HG03571 (cell line): ENCODE data around the gene CAPN3.

Source experiments
- ATAC-seq: cut with Tn5 transposase; IDR thresholded peaks from one replicate; pipeline ENCODE4 v1.9.1; 2021; ENCODE audit not compliant: unreplicated experiment

Gene CAPN3

DNA sequence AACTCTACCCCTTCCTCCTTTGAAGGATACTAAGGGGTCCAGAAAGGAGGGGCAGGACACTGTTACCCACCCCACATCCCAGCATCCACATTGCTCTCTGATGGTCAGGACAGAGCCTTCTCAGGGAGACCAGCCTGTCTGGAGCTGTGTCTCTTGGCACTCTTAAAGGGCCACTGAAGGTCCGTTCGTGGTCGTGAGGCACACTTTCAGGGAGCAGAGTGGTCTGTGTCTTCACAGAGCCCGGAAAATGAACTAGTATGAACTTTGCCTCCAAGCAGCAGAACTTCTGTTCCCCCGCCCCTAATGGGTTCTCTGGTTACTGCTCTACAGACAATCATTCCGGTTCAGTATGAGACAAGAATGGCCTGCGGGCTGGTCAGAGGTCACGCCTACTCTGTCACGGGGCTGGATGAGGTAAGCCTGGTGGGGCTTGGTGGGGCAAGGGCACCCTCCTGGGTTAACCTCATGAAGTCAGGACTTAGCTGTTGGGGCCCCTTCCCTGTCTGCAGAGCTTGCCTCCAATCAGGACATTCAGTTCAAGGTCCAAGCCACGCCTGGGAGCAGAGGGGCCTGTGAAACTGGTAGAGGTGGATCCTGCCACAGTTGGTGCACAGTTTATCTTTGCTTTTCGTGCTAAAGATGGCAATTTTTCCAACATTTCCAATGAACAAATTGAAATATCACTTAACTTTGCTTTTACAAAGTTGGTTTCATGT, 33.2 kb downstream of the CAPN3 start:
- no peak for ATAC-seq

DNA sequence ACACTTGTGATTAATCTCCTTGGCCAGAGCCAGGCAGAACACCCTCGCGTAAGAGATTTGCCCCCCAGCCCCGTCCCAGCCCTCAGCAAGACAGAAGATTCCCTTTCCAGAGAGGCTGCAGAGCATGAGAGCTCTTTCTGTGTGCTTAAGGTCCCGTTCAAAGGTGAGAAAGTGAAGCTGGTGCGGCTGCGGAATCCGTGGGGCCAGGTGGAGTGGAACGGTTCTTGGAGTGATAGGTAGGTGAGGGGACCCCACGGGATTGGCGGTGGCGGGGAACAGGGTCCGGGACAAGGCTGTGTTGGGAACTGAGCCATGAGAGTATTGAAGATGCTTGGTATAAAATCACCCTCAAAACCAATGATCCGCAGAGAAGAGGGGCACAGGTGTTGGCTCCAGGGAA, 34.8 kb downstream of the CAPN3 start:
- no peak for ATAC-seq

DNA sequence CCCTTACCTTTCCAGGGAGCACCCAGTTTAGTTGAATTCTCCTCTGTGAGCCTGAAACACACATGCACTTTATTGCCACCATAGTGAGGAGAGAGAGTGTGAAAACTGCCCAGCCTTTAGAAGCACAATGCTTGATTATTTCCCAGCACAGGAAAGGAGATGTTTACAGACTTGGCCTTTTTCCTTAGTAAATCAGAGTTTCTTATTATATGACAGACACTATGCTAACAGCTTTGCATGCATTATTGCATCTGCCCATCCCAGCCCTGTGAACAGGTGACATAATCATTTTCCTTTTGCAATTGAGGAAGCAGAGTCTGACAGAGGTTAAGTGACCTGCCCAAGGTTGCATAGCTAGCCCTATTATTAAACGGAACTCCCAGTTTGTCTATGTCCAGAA, 36.5 kb downstream of the CAPN3 start:
- no peak for ATAC-seq

DNA sequence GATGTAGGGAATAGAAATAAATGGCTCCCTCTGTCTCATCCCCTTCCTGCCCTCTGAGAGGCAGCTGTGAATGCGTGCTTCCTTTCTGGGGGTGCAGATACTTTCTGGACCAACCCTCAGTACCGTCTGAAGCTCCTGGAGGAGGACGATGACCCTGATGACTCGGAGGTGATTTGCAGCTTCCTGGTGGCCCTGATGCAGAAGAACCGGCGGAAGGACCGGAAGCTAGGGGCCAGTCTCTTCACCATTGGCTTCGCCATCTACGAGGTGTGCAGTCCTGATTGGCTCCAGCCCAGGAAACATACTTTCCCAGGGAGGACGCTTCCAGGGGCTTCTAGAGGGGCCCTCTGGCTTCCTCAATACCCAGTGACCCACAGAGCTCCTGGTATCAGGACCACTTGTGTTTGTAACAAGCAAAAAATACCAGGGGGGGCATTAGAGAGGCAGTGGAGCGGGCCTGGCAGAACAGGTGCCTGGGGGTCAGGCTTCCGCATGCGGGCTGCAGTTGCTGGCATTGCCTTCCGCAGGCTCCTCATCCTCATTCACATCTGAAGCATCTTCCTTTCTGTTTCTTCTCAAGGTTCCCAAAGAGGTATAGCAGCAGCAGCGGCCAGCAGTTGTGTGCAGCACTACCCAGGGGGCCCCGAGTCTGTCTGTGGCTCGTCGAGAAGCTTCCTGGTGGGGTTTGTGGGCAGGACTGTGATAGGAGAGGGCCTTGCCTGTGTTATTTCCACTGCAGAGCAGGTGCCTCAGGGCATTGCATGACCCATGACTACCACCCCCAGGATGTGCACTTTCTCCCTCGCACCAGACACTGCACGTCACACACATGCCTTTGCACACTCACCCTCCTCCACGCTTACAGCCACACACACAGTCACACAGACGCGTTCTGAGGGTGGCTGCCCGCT, 42.5 kb downstream of the CAPN3 start:
- ATAC-seq, result no peak

DNA sequence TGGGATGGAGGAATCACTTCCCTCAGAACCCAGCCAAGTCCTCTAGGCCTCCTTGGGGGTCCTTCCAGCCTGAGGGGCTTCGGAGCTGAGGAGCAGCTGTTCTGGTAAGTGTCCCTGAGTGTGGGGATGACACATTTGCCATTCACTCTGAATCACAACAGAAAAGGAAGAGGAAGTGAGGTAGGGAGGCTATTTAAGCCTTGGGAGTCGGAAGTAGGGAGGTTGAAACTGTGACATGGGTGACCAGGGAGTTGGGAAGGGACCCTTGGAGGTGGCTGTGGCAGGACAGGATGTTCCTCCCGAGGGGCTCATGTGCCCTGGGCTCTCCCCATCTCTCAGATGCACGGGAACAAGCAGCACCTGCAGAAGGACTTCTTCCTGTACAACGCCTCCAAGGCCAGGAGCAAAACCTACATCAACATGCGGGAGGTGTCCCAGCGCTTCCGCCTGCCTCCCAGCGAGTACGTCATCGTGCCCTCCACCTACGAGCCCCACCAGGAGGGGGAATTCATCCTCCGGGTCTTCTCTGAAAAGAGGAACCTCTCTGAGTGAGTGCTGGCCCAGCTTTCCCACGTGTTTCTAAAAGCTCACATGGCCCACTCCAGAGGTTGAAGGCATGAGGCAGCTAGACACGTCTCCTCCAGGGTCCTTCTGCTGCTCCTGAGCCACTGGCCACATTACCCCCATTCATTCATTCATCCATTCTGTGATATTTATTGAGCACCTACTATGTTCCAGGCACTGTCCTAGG, 43.3 kb downstream of the CAPN3 start:
- no peak for ATAC-seq

DNA sequence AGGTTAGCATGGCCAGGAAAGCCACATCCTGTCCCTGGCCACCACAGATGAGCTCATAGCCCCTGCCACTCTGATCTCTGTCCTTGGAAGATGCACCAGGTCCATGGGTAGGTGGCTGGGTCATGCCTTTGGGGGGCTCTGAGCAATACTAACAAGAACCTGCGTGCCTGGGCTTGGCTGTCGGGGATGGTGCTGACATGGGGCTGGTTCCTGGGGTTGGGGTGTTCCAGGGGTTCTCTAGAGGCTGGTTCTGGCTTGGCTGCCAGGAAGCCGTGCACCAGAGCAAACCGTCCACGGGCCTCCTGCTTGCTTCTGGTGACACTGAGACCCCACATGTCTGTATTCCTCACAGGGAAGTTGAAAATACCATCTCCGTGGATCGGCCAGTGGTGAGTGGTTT, 44.1 kb downstream of the CAPN3 start:
- no peak for ATAC-seq

DNA sequence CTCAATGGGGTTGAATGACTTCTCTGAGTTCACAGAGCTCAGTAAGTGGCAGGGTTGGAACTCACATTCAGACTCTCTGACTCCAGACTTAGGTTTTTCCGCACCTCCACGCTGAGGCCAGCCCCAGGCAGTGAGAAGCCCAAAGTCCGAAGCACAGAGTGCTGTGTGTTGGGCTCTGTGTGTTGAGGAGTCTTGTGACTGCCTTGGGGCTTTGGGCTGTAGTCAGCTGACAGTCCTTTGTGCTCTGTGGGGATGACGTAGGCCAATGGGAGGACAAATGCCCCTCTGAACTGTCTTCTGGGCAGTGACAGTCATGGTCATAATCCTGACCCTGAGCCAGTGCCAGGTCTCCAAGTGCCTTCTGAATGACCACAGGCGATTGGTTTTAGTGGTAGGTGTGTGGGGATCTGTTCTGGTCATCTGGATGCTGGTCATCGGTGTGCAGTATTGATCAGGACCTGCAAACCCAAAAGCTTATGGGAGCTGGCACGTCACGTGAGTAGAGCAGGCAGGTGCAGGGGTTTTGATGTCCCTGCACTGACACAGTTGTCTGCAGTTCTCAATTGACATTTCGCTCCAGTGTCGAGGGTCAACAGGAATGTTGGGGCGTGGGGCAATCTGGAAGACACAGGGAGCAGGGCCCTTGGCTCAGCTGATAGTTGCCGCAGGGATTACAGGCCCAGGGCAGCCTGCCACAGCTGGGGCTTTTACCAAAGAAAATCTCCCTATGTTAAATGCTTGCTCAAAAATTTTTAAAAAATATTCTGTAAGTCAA, 45.3 kb downstream of the CAPN3 start:
- ATAC-seq, result no peak

DNA sequence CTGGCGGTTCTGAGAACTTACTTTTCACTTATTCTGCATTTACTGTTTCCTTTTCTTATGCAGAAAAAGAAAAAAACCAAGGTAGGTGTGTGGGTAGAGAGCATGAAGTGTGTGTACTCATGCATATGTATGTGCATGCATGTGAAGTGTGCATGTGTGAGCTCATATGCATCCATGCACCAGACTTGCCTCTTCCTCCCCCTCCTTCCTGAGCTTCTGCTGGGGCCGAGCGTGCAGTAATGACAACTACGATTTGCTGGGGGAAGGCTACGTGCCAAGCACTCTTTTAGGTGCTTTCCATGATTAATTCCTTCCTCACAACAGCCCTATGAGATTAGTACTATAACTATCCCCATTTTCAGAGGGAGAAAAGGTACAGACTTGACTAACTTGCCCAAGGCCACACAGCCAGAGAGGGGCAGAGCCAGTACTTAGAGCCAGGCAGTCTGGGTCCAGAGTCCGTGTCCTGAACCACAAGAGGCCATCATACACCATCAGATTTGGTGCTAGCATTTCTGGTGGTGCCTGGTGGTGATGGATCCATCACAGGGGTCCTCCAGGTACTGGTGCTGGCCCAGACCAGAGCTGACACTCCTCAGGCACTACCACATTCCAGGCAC, 46.7 kb downstream of the CAPN3 start:
- no peak for ATAC-seq

DNA sequence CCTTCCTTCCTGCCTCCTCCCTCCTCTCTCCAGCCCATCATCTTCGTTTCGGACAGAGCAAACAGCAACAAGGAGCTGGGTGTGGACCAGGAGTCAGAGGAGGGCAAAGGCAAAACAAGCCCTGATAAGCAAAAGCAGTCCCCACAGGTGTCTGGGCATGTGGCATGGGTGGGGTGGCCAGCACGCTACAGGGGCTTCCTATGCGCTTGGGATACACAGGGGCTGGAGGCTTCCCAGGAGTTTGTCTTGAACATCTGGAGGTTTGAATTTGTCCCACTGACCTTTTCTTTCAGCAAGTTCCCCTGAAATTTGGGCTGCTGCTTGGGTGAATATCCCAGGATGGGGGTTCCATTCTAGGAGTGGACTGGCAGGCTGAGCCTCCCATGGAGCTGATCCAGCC, 48.9 kb downstream of the CAPN3 start:
- ATAC-seq, result no peak

DNA sequence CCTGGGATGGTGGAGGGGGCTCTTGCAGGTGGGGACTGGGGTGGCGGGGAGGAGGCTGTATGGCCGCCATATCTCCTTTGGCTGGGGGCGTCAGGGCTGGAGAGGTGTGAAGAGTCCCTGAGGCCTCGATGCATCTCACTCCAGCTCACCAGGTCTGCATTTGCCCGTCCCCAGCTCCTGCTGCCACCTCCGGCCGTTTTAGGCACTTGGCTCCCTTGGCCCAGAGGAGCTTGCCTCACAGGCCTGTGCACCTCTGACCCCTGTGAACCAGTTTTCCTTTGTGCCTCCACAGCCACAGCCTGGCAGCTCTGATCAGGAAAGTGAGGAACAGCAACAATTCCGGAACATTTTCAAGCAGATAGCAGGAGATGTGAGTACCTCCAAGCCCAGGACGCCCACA, 49.7 kb downstream of the CAPN3 start:
- ATAC-seq, result no peak

DNA sequence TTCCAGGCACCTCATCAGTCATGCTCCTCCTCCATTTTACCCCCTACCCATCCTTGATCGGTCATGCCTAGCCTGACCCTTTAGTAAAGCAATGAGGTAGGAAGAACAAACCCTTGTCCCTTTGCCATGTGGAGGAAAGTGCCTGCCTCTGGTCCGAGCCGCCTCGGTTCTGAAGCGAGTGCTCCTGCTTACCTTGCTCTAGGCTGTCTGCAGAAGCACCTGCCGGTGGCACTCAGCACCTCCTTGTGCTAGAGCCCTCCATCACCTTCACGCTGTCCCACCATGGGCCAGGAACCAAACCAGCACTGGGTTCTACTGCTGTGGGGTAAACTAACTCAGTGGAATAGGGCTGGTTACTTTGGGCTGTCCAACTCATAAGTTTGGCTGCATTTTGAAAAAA, 52.6 kb downstream of the CAPN3 start:
- ATAC-seq, result no peak

DNA sequence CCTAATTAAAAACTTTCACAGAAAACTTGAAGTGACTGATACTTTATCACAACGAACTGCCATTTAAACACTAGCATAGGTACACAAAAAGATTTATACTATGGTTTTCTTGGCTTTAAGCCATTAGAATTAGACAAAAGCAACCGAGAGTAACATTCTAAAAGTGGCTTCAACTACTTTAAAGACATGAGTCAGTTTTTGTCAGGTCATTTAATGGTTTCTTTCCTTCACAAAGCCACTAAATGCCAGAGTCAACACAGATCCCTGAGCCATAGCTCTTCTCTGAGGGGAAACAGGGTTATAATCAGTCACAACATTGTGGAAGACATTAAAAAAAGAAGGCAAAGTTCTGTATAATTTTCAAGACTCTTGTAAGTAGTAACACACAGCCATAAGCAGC, 54.6 kb downstream of the CAPN3 start:
- no peak for ATAC-seq

DNA sequence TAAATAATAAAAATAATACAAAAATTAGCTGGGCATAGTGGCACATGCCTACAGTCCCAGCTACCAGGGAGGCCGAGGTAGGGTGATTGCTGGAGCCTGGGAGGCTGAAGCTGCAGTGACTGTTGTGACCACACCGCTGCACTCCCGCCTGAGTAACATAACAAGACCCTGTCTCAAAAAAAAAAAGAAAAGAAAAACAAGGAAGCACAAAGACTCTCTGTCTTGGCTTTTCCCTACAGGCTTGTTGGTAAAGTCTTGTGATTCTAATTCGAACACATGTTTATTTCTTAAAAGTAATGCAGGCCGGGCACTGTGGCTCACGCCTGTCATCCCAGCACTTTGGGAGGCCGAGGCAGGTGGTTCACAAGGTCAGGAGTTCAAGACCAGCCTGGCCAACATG, 60.1 kb downstream of the CAPN3 start:
- ATAC-seq, result no peak

DNA sequence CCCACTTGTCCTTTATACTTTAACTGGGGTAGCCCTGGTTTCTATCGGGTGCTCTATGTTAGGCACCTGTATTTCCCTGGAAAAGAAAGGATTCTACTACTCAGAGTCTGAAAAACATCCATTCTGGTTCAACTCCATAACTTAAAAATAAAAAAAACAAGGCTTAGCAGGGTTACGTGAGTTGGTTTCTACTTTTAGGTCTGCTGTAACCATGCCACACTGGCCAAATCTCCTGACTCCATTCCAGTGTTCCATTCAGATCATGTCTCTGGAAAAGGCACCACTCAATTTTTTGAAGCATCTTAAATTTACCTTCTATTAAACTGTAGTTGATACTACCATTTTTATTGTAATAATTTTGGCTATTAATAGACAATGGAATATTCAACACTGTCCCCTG, 62.1 kb downstream of the CAPN3 start:
- ATAC-seq, result no peak

DNA sequence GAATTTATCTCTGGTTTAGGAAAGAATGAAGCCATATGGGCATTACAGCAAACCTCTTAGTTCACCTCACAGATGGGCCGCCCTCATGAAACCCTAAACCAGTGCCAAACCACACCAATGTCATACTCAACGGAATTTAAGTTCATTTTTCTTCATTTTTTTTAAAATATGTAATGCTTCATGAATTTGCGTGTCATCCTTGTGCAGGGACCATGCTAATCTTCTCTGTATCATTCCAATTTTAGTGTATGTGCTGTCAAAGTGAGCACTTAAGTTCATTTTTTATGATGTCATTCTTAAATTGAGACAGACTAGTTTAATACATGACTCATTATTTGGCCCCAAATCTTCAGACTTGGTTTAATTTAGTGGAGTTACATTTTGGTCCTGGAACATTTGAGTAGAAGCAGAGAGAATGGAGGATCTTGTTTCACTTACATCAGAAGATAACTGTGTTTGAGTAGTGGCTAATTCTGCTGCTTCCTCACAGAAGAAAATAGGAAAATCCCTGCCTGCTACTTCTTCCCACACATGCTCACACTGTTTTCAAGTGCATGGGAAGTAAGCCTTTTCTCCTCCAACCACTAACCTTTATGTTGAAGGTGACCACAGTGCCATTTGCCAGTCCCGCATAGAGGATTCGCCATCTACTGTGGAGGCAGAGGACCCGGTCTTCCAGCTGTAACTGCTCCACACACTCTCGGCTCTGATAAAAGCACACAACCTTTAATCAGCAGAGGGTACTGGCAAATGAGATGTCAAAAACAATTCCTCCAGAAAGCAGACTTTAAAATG, 68.3 kb downstream of the CAPN3 start:
- ATAC-seq, result no peak

DNA sequence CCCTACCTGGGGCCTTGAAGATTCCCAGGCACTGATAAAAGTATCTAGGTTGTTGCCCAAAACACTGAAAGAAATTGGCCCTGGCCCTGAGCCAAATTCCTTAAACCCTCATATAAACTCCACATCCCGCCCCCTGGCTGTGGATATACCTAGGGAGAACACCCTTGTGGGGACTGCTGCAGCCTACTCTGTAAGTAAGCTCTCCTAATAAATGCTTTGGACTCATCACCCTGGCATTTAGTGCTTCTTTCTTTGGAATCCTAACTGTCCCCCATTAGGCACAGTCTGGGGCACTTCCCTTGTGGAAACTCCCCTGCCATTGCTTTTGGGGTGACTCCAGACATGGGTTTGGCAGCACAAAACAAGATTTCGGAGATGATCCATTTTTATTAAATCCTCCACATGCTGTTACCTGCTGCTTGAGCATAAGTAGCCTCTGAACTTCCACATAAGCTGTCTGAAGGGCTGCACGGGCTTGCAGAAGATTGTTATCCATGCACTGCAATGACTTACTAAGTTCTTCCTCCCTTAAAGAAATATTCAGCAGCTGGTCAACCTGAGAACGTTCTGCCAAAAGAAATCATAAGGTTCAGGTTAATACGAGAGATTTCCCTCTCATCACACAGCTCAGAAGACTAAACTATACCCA, 85.2 kb downstream of the CAPN3 start:
- ATAC-seq, result no peak

DNA sequence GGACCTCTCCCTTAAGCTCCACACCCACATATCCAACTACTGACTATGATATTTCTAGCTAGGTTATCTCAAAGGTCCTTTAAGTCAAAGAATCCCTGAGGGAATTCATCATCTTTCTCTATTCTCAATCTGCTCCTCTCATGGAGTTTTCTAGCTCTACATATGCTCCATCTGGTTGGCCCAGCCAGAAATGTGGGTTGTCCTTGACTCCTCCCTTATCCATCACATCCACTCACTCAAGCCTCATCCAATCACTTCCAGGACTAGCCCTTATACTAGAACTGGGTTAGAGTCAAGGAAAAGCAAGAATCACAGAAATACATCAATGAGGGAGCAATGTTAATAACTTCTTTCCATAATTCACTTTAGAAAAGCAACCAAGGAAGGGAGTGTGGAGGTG, 86.2 kb downstream of the CAPN3 start:
- no peak for ATAC-seq

DNA sequence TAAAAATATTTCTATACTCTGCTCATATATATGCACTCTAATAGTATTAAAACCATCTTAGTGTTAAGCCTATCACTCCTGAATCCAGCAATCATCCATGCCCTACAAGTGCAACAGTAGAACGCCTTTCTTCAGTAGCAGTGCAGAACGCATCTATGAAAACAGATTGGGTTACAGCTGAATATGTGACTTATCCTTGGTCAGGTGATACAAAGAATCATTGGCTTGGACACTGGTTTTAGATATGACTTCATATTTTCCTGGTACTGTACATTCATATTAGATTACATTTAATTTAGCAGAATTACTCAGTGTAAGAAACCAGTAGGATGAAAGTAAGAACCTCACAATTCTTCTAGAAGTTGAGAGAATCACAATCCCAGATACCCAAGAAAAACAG, 88.3 kb downstream of the CAPN3 start:
- ATAC-seq, result no peak

DNA sequence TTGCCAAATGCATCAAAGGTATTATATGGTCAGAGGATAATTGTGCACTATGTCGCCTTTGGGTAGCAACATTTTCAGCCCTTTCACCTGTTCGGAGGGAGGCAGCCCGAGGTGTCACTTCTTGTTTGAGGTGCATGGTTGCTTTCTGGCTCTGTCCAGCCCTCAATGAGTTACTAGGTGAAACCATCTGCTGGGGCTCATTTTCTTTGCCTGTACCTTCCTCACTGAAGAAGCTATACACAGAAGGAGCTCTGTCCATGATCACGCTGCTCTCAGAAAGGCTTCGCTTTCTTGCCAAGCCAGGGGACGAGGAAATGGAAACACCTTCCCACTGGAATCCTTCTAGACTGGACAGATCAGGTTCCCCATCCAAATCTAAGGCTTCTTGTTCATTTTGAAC, 89.0 kb downstream of the CAPN3 start:
- ATAC-seq, result no peak
